Activated CD8-positive, alpha-beta T cell treated with anti-CD3 and anti-CD28 coated beads for 36 hours (primary cell): ENCODE results near the gene EXD2. TPM values are rescaled to one million over a fixed set of nuclear protein-coding genes. Genes with fewer than 3 reads are reported as not detected.
A peak's percentile ranks its signal among the peaks of the same experiment; 100 is the strongest.
"Not testable (repeated sequence)": the region's sequence is repeated elsewhere in the genome, so short reads cannot be mapped to it uniquely, and the experiment has no call there.

Experiments used
- ATAC-seq: fragments of 200-7000 bp; cut with Tn5 transposase; one replicate; pipeline ENCODE4 v1.10.0; 2021; ENCODE audit warnings: mild to moderate bottlenecking, moderate library complexity
- CTCF ChIA-PET: fragments of 350-600 bp; sonication (Branson Sonifier 250); formaldehyde crosslinking; loops from one replicate; lab custom pipeline; 2021; ENCODE audit warnings: antibody characterized with exemption; lab: Charles Lee
- POLR2A ChIA-PET: fragments of 350-600 bp; sonication (Branson Sonifier 250); formaldehyde crosslinking; loops from one replicate; lab custom pipeline; 2021; ENCODE audit warnings: antibody characterized with exemption; lab: Charles Lee
- DNase-seq: peaks from one replicate; pipeline ENCODE4 v3.0.0-alpha.2; 2020
- H3K27ac Mint-ChIP-seq: one replicate; pipeline ENCODE4 v1.8.0; 2021; ENCODE audit warnings: mild to moderate bottlenecking, mixed read lengths
- H3K27me3 Mint-ChIP-seq: one replicate; pipeline ENCODE4 v1.8.0; 2021; ENCODE audit warnings: mixed read lengths
- H3K36me3 Mint-ChIP-seq: one replicate; pipeline ENCODE4 v1.8.0; 2021; ENCODE audit warnings: low read depth, mixed read lengths
- H3K4me1 Mint-ChIP-seq: one replicate; pipeline ENCODE4 v1.8.0; 2021; ENCODE audit warnings: low read depth, mixed read lengths
- H3K4me3 Mint-ChIP-seq: one replicate; pipeline ENCODE4 v1.8.0; 2021; ENCODE audit warnings: mild to moderate bottlenecking, moderate library complexity, mixed read lengths
- H3K9me3 Mint-ChIP-seq: one replicate; pipeline ENCODE4 v1.8.0; 2021; ENCODE audit warnings: mixed read lengths
- intact Hi-C: fragments of 100-400 bp; cut with micrococcal nuclease; formaldehyde crosslinking; loops from one replicate; pipeline ENCODE4 v1.10.0; 2022
- total RNA-seq, 2 experiments: library from RNA; stranded (reverse); gene quantifications; one replicate each; pipeline ENCODE4 v1.2.3, GENCODE V29; 2021
- TF ChIP-seq, protein P1 (sequence below): fragments of 200-600 bp; IDR thresholded peaks from one replicate; pipeline ENCODE4 v1.8.0; 2022; ENCODE audit warnings: antibody characterized with exemption, mild to moderate bottlenecking

EXD2 gene
- total RNA-seq, 2 experiments from 2014 or later: 9.4 to 10.7 TPM

DNA sequence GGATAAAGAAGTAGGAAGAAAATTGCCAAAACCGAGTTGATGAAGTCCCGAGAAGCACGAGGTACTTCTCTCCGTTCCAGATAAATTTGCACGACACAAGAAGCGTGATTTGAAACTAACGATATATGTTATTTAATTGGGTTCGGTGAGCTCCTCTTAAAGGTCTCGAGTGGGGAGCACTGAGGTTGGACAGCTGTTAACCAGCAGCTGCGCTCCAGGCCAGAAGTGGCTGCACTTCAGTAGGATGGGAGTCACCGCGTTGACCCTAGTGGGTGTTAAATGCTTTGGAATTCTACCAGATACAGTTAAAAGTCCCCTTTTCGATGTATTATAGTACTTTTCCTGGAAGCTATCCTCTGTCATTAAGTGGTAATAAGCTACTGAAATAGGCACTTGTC is 37.4 kb upstream of the EXD2 start:
- H3K9me3 Mint-ChIP-seq: no peaks in the 10 kb centered on the region
- intact Hi-C loops: loop anchor here (2.0 kb wide), 1 partner anchor 25 kb away; no protein-coding TSS in a partner anchor
- ATAC-seq (no peak), DNase-seq (no peak)
- H3K4me1 Mint-ChIP-seq: peaks cover 29% of the 10 kb centered on the region
- peaks cover 12% of the 10 kb centered on the region for H3K36me3 Mint-ChIP-seq
- H3K4me3 Mint-ChIP-seq: peak overlapping the region; percentile 84
- ChIA-PET POLR2A (interaction anchor here (1.0 kb wide), 1 partner anchor 256 kb away, joined by 3 read pairs; no protein-coding TSS in a partner anchor), CTCF (interaction anchor here (10.6 kb wide), 1 partner anchor 19 kb away, joined by 218 read pairs; no protein-coding TSS in a partner anchor)
- TF ChIP-seq, protein P1, sequence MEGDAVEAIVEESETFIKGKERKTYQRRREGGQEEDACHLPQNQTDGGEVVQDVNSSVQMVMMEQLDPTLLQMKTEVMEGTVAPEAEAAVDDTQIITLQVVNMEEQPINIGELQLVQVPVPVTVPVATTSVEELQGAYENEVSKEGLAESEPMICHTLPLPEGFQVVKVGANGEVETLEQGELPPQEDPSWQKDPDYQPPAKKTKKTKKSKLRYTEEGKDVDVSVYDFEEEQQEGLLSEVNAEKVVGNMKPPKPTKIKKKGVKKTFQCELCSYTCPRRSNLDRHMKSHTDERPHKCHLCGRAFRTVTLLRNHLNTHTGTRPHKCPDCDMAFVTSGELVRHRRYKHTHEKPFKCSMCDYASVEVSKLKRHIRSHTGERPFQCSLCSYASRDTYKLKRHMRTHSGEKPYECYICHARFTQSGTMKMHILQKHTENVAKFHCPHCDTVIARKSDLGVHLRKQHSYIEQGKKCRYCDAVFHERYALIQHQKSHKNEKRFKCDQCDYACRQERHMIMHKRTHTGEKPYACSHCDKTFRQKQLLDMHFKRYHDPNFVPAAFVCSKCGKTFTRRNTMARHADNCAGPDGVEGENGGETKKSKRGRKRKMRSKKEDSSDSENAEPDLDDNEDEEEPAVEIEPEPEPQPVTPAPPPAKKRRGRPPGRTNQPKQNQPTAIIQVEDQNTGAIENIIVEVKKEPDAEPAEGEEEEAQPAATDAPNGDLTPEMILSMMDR: no peak
- H3K27ac Mint-ChIP-seq: peak overlapping the region; percentile 79
- H3K27me3 Mint-ChIP-seq: peaks cover 2% of the 10 kb centered on the region

DNA sequence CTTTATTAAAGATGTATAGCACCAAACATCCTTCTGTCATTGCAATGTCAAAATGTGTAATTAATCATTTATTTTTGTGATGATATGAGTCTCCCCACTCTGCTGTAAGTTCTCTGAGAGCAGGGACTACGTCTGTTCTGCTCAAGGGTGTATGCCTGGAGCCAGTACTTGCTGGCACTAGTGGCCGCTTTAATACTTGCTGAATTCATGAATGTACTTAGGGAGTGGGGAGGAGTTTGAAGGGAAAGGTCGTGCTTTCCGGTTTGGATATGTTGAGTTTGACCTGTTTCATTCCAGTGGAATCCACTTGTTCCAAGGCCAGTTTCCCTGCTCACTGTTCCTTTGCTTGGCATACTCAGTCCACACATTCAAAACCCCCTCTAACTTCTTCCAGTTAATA is 36.5 kb upstream of the EXD2 start:
- ChIA-PET CTCF (interaction anchor here (10.6 kb wide), 1 partner anchor 20 kb away, joined by 218 read pairs; no protein-coding TSS in a partner anchor), POLR2A (no interaction called here)
- DNase-seq: no peak
- H3K4me3 Mint-ChIP-seq: no peak overlapping the region
- no peaks in the 10 kb centered on the region for H3K9me3 Mint-ChIP-seq
- no peak overlapping the region for H3K27ac Mint-ChIP-seq
- peaks cover 2% of the 10 kb centered on the region for H3K27me3 Mint-ChIP-seq
- peaks cover 20% of the 10 kb centered on the region for H3K4me1 Mint-ChIP-seq
- ATAC-seq: no peak
- TF ChIP-seq, protein P1: no peak
- H3K36me3 Mint-ChIP-seq: peaks cover 5% of the 10 kb centered on the region
- intact Hi-C loops: no loop called here

DNA sequence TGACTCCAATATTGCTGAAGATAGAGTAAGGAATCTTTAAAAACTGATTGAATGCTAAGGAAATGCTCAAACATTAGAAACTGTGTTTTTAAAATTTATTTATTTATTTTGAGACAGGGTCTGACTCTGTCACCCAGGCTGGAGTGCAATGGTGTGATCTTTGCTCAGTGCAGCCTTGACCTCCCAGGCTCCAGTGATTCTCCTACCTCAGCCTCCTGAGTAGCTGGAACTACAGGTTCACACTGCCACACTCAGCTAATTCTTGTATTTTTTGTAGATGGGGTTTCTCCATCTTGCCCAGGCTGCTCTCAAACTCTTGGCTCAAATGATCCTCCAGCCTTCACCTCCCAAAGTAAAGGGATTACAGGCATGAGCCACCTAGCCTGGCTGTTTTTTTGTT is 35.1 kb upstream of the EXD2 start:
- DNase-seq (no peak), ATAC-seq (no peak)
- intact Hi-C loops: no loop called here
- H3K4me1 Mint-ChIP-seq: peaks cover 5% of the 10 kb centered on the region
- H3K36me3 Mint-ChIP-seq: peaks cover 1% of the 10 kb centered on the region
- H3K4me3 Mint-ChIP-seq: no peak overlapping the region
- H3K9me3 Mint-ChIP-seq: no peaks in the 10 kb centered on the region
- H3K27me3 Mint-ChIP-seq: peaks cover 2% of the 10 kb centered on the region
- ChIA-PET CTCF (interaction anchor here (1.2 to 2.5 kb wide), 4 partner anchors 9 to 87 kb away, joined by 3 to 11 read pairs (median 4); no protein-coding TSS in a partner anchor), POLR2A (no interaction called here)
- no peak overlapping the region for H3K27ac Mint-ChIP-seq
- TF ChIP-seq, protein P1: no peak

DNA sequence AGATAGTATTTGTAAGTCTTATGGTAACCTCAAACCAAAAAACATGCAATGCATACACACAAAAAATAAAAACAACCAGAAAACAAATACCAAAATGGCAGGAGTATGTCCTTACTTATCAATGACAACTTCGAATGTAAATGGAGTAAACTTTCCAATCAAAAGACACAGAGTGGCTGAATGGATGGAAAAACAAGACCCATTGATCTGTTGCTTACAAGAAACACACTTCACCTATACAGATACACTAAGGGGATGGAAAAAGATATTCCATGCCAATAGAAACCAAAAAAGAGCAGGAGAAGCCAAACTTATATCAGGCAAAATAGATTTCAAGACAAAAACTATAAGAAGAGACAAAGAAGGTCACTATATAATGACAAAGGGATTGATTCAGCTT is 29.7 kb upstream of the EXD2 start:
- intact Hi-C loops: no loop called here
- peaks cover 3% of the 10 kb centered on the region for H3K27me3 Mint-ChIP-seq
- ChIA-PET POLR2A (no interaction called here), CTCF (no interaction called here)
- no peaks in the 10 kb centered on the region for H3K36me3 Mint-ChIP-seq
- H3K27ac Mint-ChIP-seq: no peak overlapping the region
- no peaks in the 10 kb centered on the region for H3K4me1 Mint-ChIP-seq
- H3K4me3 Mint-ChIP-seq: no peak overlapping the region
- H3K9me3 Mint-ChIP-seq: peaks cover 5% of the 10 kb centered on the region
- DNase-seq (no peak), ATAC-seq (no peak)
- TF ChIP-seq, protein P1: no peak

GRCh38 chr14:69165787-69166186 is 25.5 kb upstream of the EXD2 start:
- POLR2A ChIA-PET, H3K27me3 Mint-ChIP-seq, H3K4me3 Mint-ChIP-seq, ATAC-seq, H3K27ac Mint-ChIP-seq, H3K9me3 Mint-ChIP-seq, CTCF ChIA-PET, H3K4me1 Mint-ChIP-seq, intact Hi-C loops, DNase-seq, H3K36me3 Mint-ChIP-seq: not testable (repeated sequence)
